Ovary (tissue), 3 donors: Measurements from ENCODE around the gene KHDC4.

Experiments
- CTCF ChIP-seq, 3 donors: fragments of 450-650 bp in 2 of 3; fragments of 200-600 bp in 1 of 3; IDR thresholded peaks; one replicate each; pipeline versions ENCODE4 v1.5.1 to v1.8.0; 2016 to 2022; ENCODE audit warnings: antibody characterized with exemption in 3 of 3, mild to moderate bottlenecking in 1 of 3
- EP300 ChIP-seq: sonication (generic); formaldehyde crosslinking; IDR thresholded peaks from one replicate; pipeline ENCODE4 v1.6.1; 2017; ENCODE audit warnings: antibody characterized with exemption
- POLR2A ChIP-seq: fragments of 450-650 bp; IDR thresholded peaks from one replicate; pipeline ENCODE4 v1.6.1; 2017; ENCODE audit warnings: antibody characterized with exemption, mild to moderate bottlenecking, moderate library complexity
- donor health status: DM: no; HTN: no; CAD: no.

GRCh38 chr1:155976062-155976912 is 42.1 kb upstream of the KHDC4 start:
- TF ChIP-seq CTCF (IDR thresholded peaks at IDR 0.05), result no peak
- no peak for TF ChIP-seq POLR2A
- no peak for TF ChIP-seq EP300
